ENCODE data around the gene NDST4.

Gene NDST4

DNA sequence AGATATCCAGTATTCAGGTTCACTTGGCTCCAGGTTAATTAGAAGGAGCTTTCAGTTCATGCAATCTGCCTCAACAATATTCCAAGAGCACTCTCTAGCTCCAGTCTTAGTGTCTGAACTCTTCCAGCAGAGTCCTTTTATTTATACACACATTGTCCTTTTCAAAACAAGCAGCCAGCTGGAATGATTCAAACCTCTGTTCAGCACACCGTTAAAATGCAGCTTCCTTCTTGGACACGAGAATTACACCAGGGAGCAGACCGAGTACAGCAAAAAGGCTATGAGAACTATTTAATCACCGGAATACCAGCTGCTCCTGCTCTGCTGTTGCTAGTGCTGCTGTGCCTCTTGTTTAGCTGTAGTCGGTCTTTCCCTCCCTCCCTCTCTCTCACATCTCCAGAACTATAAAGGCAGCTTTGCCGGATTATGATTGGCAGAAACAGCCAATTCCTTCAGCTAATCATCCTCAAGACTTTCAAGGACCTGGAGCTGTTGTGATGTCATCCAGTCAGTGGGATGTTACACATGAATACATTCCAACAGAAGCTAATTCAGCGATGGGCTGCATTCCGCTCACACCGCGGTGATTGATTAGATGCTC is at the start of gene NDST4:
Gene NDST4, minus strand, starts transcription at position 115 of the 601 bp plus-strand sequence. CDS start 36,584 bp downstream, outside the sequence.
- H3K4me3 Mint-ChIP-seq, result no peak within 1 kb of the TSS
- no peaks in the 10 kb centered on the region for H3K36me3 Mint-ChIP-seq (ENCODE audit: low read depth)
- no peaks in the 10 kb centered on the region for H3K27me3 Mint-ChIP-seq (ENCODE audit: low read depth)
- H3K27ac Mint-ChIP-seq, result no peak within 1 kb of the TSS
- no peaks in the 10 kb centered on the region for H3K4me1 Mint-ChIP-seq (ENCODE audit: low read depth)
- H3K9me3 Mint-ChIP-seq, result no peaks in the 10 kb centered on the region

DNA sequence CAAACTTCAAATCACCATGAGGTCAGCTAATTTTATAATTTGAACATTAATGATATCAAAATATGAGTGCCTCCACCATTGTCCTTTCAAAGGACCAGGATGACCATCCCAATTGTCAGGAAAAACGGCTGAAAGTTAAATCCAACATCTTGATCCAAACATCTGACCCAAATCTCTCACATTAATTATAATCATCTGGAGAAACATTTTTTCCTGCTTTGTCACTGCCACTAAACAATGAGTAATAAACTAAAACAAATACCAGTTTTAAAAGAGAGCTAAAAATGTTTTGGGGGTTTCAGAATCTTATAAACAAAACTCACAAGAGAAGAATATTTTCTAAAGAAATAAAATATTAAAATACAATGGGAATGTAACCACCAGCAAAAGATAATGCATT is 45.7 kb upstream of the NDST4 start:
- no peaks in the 10 kb centered on the region for H3K9me3 Mint-ChIP-seq
- H3K4me1 Mint-ChIP-seq (ENCODE audit: low read depth), result no peaks in the 10 kb centered on the region
- no peak overlapping the region for H3K4me3 Mint-ChIP-seq
- H3K27ac Mint-ChIP-seq, result no peak overlapping the region
- H3K36me3 Mint-ChIP-seq (ENCODE audit: low read depth), result no peaks in the 10 kb centered on the region
- H3K27me3 Mint-ChIP-seq (ENCODE audit: low read depth), result no peaks in the 10 kb centered on the region

DNA sequence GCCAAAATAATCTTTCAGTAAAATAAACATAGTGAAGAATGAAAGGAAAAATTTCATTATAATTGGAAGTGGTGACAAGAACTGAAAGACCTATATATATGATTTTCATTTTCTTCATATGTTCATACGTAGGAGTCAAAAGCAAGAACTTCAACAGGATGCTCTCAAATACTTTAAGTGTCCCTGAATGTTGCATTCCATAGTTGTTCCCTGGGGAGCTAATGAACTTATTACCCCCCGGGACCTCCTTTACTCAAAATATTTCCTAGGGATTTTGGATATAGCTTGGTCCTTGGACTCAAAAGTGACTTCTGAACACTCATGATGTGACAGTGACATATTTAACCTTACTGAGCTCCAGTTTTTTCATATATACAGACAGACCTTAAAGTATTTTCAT is 44.9 kb upstream of the NDST4 start:
- H3K4me3 Mint-ChIP-seq, result no peak overlapping the region
- no peaks in the 10 kb centered on the region for H3K4me1 Mint-ChIP-seq (ENCODE audit: low read depth)
- H3K36me3 Mint-ChIP-seq (ENCODE audit: low read depth), result no peaks in the 10 kb centered on the region
- H3K27ac Mint-ChIP-seq, result no peak overlapping the region
- no peaks in the 10 kb centered on the region for H3K27me3 Mint-ChIP-seq (ENCODE audit: low read depth)
- no peaks in the 10 kb centered on the region for H3K9me3 Mint-ChIP-seq

DNA sequence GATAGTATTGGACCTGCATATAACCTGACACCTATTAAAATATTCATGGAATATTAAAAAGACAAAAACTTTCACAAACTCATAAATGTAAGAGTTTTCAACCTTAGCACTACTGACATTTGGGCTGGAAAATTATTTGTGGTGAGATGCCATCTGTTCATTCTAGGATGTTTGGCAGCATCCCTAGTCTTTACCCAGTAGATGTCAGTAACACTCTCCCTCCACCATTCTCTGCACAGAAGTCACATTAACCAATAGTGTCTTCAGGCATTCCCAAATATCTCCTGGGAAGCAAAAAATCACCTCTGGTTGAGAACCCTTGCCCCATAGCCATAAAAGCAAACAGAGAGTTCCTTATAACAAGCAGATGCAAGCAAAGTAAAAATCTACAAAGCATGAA is 41.4 kb upstream of the NDST4 start:
- Mint-ChIP-seq H3K36me3 (ENCODE audit: low read depth) (no peaks in the 10 kb centered on the region), H3K4me3 (no peak overlapping the region), H3K4me1 (ENCODE audit: low read depth) (no peaks in the 10 kb centered on the region), H3K27ac (no peak overlapping the region), H3K9me3 (no peaks in the 10 kb centered on the region), H3K27me3 (ENCODE audit: low read depth) (no peaks in the 10 kb centered on the region)

DNA sequence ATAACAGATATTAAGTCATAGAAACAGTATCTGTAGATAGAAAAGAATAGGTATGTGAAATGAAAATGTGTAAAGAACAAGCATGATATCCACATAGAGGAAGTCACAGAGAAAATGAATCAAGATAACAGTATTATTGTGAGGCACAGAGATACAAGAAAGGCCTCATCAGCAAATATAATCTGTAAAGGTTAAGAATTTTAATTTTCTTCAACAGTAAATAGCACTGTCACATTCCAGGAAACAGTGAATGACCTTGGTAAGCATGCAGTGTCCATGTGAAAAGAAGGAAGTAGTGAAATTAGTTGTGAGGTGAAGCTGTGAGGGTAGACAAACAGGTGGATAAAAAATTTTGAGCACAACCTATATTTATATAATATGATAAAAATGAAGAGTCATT is 39.5 kb upstream of the NDST4 start:
- Mint-ChIP-seq H3K27ac (no peak overlapping the region), H3K4me3 (no peak overlapping the region), H3K4me1 (ENCODE audit: low read depth) (no peaks in the 10 kb centered on the region), H3K27me3 (ENCODE audit: low read depth) (no peaks in the 10 kb centered on the region), H3K9me3 (no peaks in the 10 kb centered on the region), H3K36me3 (ENCODE audit: low read depth) (no peaks in the 10 kb centered on the region)

DNA sequence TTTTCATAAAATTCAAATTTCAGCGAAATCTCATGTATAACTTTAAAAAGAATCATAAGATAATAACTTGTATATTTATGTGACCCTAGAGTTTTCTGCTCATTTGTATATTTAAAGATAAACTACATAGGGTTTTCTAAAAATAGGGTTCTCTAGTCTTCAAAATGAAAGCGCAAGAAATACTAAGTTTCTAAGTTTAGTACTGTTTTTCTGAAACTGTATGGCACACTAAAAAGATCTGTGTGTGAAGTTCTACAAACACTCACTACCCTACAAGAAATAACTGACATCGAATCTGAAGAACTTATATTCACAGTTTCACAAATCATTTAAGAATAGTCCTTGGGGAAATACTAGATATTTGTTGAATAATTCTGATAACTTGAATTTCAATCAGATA is 38.7 kb upstream of the NDST4 start:
- Mint-ChIP-seq H3K27ac (no peak overlapping the region), H3K9me3 (no peaks in the 10 kb centered on the region), H3K4me3 (no peak overlapping the region), H3K36me3 (ENCODE audit: low read depth) (no peaks in the 10 kb centered on the region), H3K4me1 (ENCODE audit: low read depth) (no peaks in the 10 kb centered on the region), H3K27me3 (ENCODE audit: low read depth) (no peaks in the 10 kb centered on the region)

DNA sequence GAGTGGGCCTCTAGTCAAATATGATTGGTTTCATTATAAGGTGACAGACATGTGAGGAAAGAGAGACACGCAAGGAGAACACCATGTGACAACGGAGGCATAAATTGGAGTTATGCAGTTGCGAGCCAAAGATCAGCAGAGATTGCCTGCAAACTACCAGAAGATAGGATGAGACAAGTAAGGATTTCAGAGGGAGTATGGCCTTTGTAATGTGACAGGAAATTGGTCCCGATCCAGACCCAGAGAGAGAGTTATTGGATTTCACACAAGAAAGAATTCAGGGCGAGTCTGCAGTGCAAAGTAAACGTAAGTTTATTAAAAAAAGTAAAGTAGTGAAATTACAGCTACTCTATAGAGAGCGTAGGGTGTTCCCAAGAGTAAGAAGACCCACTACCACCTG is 35.7 kb upstream of the NDST4 start:
- Mint-ChIP-seq H3K4me1 (ENCODE audit: low read depth) (no peaks in the 10 kb centered on the region), H3K27me3 (ENCODE audit: low read depth) (no peaks in the 10 kb centered on the region), H3K27ac (no peak overlapping the region), H3K9me3 (no peaks in the 10 kb centered on the region), H3K36me3 (ENCODE audit: low read depth) (no peaks in the 10 kb centered on the region), H3K4me3 (no peak overlapping the region)

DNA sequence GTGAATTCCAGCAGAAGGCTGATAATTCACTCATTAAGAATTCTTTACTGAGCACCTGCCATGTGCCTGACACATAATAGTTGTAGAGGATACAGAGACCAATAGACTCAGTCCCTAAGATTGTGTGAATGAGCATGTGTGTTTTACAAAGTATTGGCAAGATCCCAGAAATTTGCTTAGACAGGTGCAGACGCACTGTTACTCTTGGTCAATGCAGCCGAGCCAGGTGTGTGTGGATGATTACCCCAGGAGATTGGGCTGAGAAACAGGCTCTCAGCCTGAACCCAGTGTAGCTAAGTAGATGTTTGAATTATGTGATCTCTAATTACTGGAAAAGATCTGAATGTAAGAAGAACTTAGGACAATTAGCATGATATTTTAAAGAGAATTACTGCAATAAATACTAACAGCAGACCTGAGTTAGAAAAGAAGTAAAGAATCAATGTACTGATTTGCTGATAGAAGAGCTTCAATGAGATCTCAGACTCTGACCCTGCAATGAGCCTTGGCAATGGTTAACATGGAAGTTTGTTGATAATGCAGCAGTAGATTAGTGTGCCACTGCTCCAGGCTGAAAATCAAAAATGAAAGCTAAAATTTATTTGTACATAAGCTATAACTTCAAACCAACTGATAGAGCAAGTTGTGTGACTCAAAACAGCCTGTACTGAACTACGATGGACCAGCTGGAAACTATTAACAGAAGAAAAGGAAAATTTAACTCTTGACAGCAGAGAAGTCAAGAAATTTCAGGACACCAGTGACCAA is 32.2 kb upstream of the NDST4 start:
- H3K27me3 Mint-ChIP-seq (ENCODE audit: low read depth), result no peaks in the 10 kb centered on the region
- no peaks in the 10 kb centered on the region for H3K36me3 Mint-ChIP-seq (ENCODE audit: low read depth)
- no peaks in the 10 kb centered on the region for H3K4me1 Mint-ChIP-seq (ENCODE audit: low read depth)
- H3K27ac Mint-ChIP-seq, result no peak overlapping the region
- peaks cover 3% of the 10 kb centered on the region for H3K9me3 Mint-ChIP-seq
- no peak overlapping the region for H3K4me3 Mint-ChIP-seq

DNA sequence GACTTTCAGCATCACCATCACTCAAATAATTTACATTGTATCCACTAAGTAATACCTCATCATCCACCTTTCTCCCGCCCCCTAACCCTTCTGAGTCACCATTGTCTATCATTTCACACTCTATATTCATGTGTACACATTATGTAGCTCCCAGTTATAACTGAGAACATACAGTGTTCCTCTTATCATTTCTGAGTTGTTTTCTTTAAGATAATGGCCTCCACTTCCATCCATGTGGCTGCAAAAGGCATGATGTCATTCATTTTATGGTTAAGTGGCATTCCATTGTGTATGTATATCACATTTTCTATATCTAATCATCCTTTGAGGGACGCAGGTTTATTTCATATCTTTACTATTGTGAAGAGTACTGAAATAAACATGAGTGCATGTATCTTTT is 14.6 kb upstream of the NDST4 start:
- Mint-ChIP-seq H3K9me3 (no peaks in the 10 kb centered on the region), H3K27me3 (ENCODE audit: low read depth) (no peaks in the 10 kb centered on the region), H3K27ac (no peak overlapping the region), H3K4me3 (no peak overlapping the region), H3K4me1 (ENCODE audit: low read depth) (no peaks in the 10 kb centered on the region), H3K36me3 (ENCODE audit: low read depth) (no peaks in the 10 kb centered on the region)

DNA sequence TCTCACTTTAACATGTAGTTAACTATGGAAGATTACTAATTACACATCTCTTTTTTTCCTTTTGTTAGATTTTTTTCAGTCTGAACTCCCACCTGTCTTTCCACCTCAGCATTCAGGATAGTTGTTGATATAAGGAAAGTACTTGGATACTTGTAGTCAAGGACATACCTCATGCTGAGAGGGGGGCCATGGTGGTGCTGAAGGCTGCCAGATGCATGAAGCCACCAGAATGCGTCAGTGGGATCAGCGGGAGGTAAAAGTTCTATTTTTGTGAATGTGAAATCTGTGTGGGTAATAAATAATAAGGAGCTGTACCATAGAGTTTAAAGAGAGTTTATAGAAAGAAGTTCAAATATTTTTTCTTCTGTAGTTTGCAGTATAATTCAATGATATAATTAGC is 13.1 kb upstream of the NDST4 start:
- no peaks in the 10 kb centered on the region for H3K4me1 Mint-ChIP-seq (ENCODE audit: low read depth)
- H3K9me3 Mint-ChIP-seq, result no peaks in the 10 kb centered on the region
- H3K27ac Mint-ChIP-seq, result no peak overlapping the region
- no peaks in the 10 kb centered on the region for H3K36me3 Mint-ChIP-seq (ENCODE audit: low read depth)
- no peak overlapping the region for H3K4me3 Mint-ChIP-seq
- H3K27me3 Mint-ChIP-seq (ENCODE audit: low read depth), result no peaks in the 10 kb centered on the region

DNA sequence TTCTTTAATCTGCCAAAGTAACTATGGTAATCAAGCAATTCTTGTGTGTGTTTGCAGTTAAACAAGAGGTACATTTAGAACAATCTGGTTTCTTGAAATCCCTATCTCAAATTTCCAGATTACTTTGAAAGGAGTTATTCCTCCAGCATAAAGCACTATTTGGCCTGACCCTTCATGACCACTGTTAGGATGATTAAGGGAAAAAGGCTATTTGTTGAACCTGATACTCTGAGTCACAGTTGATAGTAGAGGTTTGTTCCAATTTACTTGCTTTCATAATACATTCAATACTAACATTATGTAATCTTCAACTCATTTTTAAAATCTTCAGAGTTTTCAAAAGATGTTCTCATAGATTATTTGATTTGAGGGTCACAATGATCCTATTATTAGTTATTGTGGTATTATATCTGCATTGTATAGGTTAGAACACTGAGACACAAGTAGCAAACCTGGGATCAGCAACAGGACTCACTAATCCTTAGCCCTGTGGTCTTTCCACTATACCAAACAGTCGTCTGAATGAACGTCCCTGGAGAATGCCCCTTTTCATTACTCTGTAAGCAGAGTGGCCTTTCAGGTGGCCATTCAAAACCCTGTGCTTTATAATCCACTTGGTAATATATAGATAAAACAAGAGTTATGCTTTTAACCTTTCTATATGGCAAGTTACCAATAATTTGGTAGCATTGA is 8.1 kb upstream of the NDST4 start:
- no peaks in the 10 kb centered on the region for H3K36me3 Mint-ChIP-seq (ENCODE audit: low read depth)
- H3K27ac Mint-ChIP-seq, result no peak overlapping the region
- no peak overlapping the region for H3K4me3 Mint-ChIP-seq
- no peaks in the 10 kb centered on the region for H3K9me3 Mint-ChIP-seq
- no peaks in the 10 kb centered on the region for H3K4me1 Mint-ChIP-seq (ENCODE audit: low read depth)
- no peaks in the 10 kb centered on the region for H3K27me3 Mint-ChIP-seq (ENCODE audit: low read depth)

DNA sequence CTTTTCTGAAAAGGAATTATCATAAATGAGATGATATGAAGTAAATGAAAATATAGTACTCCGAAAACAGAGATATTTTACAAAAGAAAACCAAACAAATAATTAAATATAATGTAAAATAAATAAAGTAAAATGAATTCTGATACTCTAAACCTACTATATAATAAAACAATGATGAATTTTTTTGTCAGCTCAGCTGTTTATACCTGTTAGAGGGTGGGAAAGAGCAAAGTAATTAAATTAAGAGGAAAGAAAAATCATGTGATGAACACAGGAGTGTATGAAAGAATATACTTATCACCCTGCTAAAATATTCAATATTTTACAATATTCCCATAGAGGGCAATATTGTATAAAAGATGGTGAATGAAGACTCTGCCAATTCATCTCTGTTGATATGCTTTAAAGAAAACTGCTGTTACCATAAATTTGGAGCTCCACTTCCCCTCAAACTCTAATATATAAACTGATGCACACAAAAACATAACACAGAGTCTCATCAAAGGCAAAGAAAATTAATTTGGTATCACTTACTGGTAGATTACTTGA is 6.5 kb upstream of the NDST4 start:
- H3K27ac Mint-ChIP-seq, result no peak overlapping the region
- H3K4me1 Mint-ChIP-seq (ENCODE audit: low read depth), result no peaks in the 10 kb centered on the region
- no peaks in the 10 kb centered on the region for H3K36me3 Mint-ChIP-seq (ENCODE audit: low read depth)
- no peaks in the 10 kb centered on the region for H3K9me3 Mint-ChIP-seq
- no peak overlapping the region for H3K4me3 Mint-ChIP-seq
- no peaks in the 10 kb centered on the region for H3K27me3 Mint-ChIP-seq (ENCODE audit: low read depth)

DNA sequence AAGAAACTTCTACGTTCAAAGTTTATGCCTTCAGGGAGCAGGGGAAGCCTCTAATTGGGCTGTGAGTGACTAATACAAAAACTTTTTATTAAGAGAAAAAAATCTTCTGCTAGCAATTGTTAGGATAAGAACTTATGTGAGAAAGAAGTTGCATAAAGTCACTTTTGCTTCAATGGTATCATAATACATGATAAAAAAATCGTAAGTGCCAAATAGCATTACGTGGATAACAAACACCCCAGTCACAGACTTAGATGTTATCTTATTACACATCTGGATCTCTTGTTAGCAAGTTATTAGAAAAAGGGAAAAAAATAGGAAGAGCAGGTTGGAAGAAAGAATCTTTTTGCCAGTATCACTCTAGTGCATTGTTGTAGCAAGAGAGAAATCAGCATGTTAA is 4.2 kb upstream of the NDST4 start:
- Mint-ChIP-seq H3K27ac (no peak overlapping the region), H3K27me3 (ENCODE audit: low read depth) (no peaks in the 10 kb centered on the region), H3K9me3 (no peaks in the 10 kb centered on the region), H3K4me3 (no peak overlapping the region), H3K36me3 (ENCODE audit: low read depth) (no peaks in the 10 kb centered on the region), H3K4me1 (ENCODE audit: low read depth) (no peaks in the 10 kb centered on the region)

DNA sequence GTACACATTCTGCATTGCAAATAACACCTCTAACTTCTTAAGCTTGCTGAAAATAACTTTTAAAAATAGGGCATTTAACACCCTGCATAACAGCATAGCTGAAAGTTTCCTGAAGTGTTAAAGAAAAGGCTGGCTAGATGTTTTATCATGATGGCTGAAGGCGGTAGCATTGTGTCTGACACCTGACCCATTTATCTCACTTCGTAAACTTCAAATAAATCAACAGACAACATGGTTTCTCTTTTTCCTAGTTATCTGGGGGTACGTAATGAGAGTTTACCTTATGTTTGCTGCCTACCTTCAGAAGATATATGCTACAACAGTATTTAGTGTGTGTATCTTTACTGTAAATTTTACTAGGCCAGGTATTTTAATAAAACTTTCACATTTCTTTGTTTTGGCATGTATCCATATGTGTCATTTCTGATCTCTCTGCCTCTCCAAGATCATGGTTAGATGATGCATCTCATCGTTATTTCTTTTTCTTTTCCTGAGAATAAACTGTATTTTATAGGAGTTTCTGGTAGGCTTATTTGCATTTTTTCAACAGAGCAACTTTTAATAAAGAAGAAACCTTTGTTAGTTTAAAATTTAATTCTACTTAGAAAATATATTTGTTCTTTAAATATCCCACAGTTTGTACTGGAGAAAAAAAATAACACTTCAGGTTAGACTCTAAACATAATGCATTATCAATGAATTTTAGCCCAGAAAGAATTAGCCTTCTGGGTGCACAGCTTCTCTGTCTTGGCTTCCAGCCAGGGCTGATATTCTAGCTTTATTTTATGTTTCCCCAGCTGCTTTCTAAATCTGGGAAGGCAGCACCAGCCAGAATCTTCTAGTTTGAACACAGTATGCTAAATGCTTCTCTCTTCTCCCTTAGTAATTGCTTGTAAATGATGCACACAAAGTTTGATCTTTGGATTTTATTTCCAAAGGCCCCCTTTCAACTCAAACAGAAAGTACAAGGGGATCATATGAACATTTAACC is 2.9 kb downstream of the NDST4 start:
- no peaks in the 10 kb centered on the region for H3K4me1 Mint-ChIP-seq (ENCODE audit: low read depth)
- no peaks in the 10 kb centered on the region for H3K27me3 Mint-ChIP-seq (ENCODE audit: low read depth)
- H3K27ac Mint-ChIP-seq, result no peak overlapping the region
- H3K36me3 Mint-ChIP-seq (ENCODE audit: low read depth), result no peaks in the 10 kb centered on the region
- no peaks in the 10 kb centered on the region for H3K9me3 Mint-ChIP-seq
- no peak overlapping the region for H3K4me3 Mint-ChIP-seq

Data from T-helper 1 cell treated with Interleukin-12 subunit alpha and Interleukin-12 subunit beta and Interleukin-4 antibody, amounts not matched to agents 30 μg/mL and 1 μg/mL, for 36 hours (primary cell).